Activated naive CD8-positive, alpha-beta T cell (primary cell): ENCODE measurements around the gene ALDH1L1.

ENCODE experiments used
- H3K27ac Mint-ChIP-seq: one replicate; pipeline ENCODE4 v1.8.0; 2021; ENCODE audit warnings: mixed read lengths
- H3K27me3 Mint-ChIP-seq: one replicate; pipeline ENCODE4 v1.8.0; 2021; ENCODE audit warnings: mixed read lengths
- H3K36me3 Mint-ChIP-seq: one replicate; pipeline ENCODE4 v1.8.0; 2021; ENCODE audit warnings: mixed read lengths
- H3K4me1 Mint-ChIP-seq: one replicate; pipeline ENCODE4 v1.8.0; 2021; ENCODE audit warnings: low read depth, mixed read lengths
- H3K4me3 Mint-ChIP-seq: one replicate; pipeline ENCODE4 v1.8.0; 2021; ENCODE audit warnings: mild to moderate bottlenecking, mixed read lengths
- H3K9me3 Mint-ChIP-seq: one replicate; pipeline ENCODE4 v1.8.0; 2021; ENCODE audit warnings: low read depth, mixed read lengths

Gene ALDH1L1

GRCh38 chr3:126053949-126054569 lies 126.3 kb downstream of the ALDH1L1 start:
- Mint-ChIP-seq H3K27me3 (no peaks in the 10 kb centered on the region), H3K4me1 (peaks cover 18% of the 10 kb centered on the region), H3K27ac (no peak overlapping the region), H3K9me3 (no peaks in the 10 kb centered on the region), H3K4me3 (no peak overlapping the region), H3K36me3 (peaks cover 3% of the 10 kb centered on the region)
